ENCODE results near the gene SUDS3.

SUDS3 gene

GRCh38 chr12:118356809-118357256 is 19.5 kb upstream of the SUDS3 start:
- no peak for DNase-seq (ENCODE audit: low read depth)

GRCh38 chr12:118357257-118358007 is 18.9 kb upstream of the SUDS3 start:
- DNase-seq (ENCODE audit: low read depth) = no peak

- no peak for DNase-seq (ENCODE audit: low read depth)
Measured at GRCh38 chr12:118358008-118358359, 18.4 kb upstream of the SUDS3 start.

DNA sequence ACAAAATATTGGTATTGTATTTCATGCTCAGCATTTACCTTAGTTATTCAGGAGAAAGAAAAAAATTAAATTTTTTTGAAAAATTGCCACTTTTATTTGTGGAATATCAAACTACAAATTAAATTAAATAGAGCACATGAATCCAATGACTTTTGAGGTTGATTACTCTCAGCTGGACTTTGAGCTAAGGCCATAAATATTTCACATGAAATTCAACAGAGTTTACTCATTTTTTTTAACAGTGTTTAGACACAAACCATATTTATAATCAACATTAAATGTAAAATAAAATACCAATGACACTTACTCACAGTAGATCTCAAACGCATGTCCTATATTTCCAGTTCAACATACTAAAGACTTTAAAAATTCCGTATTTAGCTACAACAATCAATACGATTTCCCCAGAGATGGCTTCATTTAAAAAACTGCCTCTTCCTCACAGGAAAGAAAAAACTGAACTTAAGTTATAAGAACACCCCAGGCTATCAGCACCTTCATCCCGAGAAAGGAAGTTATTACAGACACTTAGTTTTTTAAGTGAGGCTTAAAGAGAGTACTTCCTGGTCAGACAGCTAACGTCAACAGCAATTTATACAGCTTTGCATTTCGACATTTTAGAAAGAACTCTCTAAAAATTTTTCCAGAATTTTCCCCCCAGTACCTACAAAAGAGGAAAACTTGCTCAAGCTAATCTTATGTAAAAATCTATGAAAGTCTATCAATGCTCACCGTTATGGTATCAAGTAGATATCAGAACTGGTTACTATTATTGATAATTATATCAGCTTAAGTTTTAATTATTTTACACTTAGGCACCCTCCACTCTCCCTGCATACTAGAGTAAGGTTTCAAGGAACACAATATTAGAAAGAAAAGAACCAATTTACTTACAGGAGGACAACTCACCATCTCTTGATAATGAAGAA is 17.5 kb upstream of the SUDS3 start:
- no peak for DNase-seq (ENCODE audit: low read depth)

DNA sequence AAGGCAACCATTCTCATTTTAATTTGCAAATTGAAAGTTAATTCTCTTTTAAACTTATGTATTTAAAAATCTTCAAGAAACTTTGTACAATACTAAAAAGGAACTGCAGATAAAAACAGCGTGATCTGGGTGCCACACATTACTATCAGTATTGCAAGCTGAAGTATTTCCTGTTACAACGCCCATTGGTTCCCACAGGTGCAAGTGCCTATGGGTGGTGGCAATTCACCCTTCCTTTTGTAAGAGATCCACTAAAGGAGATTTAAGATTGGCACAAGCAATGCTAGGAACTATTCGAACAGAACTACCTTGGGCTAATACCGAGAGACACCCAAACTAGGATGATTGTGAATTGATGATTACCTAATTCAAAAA is 16.8 kb upstream of the SUDS3 start:
- no peak for DNase-seq (ENCODE audit: low read depth)

DNA sequence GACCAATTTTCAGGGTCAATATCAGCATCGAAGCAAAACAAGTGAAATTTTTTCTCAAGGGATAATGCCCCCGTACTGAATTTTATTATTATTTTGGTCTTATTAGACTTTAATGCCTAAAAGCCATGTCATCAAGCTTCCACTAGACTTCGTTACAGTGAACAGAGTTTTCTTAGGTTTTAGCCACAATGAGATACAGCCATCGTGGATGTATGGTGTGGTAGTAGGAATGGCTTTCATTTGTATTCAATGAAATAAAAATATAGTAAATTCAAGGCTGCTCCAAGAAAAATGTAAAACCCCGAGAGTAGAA is 15.3 kb upstream of the SUDS3 start:
- no peak for DNase-seq (ENCODE audit: low read depth)

DNA sequence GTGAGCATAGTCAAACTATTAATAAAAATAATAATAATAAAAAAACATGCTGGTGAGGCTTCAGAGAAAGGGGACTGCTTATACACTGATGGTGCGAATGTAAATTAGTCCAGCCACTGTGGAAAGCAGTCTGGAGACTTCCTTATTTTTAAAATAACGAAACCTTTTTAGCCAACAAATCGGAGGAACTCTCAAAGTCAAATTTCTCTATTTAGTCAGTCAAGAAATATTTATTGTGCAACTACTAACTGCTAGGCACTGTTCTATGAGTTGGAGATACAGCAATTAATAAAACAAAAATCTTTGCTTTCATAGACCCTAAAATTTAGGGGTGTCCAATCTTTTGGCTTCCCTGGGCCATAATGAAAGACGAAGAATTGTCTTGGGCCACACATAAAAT is 14.5 kb upstream of the SUDS3 start:
- no peak for DNase-seq (ENCODE audit: low read depth)

- no peak for DNase-seq (ENCODE audit: low read depth)
Measured at GRCh38 chr12:118368821-118369220, 7.5 kb upstream of the SUDS3 start.

DNA sequence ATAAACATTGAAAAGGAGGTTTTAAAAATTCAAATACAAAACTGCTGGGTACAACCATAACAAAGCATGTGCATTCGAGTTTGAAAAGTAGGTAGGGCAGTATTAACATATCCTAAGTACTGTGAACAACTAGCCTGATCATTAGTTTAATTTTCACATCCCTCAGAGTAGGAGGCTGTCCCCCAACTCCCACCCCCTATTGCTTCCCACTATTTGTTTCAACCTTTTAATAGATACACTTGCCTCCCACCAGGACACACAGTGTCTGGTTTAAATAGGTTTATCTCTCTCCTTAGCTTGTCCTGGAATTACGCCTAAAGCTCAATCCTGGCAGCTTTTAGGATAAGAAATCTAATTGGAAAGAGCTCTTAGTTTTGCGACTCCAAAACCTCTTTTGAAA is 5.8 kb upstream of the SUDS3 start:
- DNase-seq (ENCODE audit: low read depth) = no peak

DNA sequence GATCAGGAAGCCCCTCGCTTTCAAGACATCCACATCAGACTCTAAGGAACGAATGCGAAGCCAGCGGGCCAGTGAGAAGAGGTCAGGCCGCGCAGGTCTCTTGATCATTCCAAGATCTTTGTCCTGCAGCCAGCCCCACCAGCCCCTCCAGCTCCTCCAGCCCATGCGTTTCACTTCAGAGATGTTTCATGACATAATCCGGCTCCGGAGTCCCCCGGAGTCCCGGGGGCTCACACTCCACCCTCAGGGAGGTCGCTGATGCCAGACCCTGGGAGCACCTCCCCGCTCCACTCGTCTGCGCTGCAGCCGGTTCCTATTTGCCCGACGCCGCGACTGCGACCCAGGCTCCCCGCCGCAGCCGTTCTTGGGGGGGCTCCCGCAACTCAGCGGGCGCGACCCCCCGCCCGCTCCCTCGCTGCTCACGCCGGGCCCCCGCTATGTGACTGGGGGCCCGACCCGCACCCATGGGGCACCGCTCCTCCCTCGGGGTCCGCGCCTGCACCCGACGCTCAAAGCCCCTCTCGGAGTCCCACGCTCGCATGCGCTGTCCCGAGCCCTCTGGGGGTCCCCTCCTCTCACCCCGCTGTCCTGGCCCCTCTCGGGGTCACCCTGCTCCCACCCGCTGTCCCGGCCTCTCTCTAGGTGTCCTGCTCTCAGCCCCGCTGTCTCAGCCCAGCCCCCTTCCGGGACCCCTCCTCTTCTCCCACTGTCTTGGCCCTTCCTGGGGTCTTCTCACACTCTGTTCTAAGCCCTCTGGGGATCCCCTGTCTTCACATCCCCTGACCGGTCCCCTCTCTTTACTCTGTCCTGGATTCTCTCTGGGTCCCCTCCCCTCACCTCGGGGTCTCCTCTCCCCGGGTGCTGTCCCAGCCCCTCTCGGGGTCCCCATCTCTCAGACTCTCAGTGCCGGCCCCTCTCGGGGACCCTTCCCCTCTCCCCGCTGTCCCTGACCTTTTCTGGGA is 4.8 kb upstream of the SUDS3 start:
- no peak for DNase-seq (ENCODE audit: low read depth)

- DNase-seq (ENCODE audit: low read depth) = peak; percentile 95
Measured at GRCh38 chr12:118372541-118373495, 3.5 kb upstream of the SUDS3 start, which contains the start of gene TAOK3. Gene TAOK3, minus strand, starts transcription at chr12:118372907. Its CDS starts 117,340 bp downstream, at chr12:118255567.

- no peak for DNase-seq (ENCODE audit: low read depth)
Measured at GRCh38 chr12:118373616-118374015, 2.7 kb upstream of the SUDS3 start.

DNA sequence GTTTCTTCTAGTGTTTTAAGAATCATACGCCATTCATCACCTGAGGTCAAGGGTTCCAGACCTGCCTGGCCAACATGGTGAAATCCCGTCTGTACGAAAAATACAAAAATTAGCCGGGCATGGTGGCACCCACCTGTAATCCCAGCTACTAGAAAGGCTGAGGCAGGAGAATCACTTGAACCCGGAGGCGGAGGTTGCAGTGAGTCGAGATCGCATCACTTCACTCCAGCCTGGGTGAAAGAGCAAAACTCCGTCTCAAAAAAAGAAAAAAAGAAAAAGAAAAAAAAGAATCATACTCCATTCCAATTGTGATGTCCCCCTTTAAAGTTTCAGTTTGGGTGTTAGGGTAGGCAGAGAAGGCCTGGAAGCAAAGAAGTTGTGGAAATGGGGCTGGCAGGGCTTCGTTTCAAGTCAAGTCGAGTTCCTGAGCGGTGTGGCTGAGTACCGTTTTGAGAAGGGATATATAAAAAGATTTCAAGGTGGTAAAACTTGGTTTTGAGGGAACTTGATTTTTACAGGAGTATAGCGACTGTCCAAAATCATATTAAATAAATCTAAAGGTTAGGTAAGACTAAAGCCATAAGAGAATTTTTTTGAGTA is 2.1 kb upstream of the SUDS3 start:
- no peak for DNase-seq (ENCODE audit: low read depth)

DNA sequence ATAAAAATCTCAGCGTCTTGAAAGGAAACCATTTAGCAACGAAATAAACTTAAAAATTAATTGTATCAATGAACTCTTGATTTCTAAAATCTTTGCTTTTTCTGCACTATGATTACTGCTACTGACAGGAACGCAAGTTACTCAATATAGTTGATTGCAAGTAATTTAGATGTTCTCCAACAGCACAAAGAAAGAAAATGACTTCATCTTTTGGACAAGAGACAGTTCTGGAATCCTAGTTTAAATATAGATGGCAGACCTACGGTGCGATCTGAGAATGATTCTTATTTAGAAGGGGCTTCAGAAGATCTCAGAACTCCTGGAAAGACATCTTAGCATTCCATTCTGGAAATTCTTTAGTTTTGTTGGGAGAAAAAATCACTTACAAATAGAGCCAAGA is 1.4 kb upstream of the SUDS3 start:
- no peak for DNase-seq (ENCODE audit: low read depth)

- DNase-seq (ENCODE audit: low read depth) = no peak
Measured at GRCh38 chr12:118375348-118375747, 1.0 kb upstream of the SUDS3 start.

DNA sequence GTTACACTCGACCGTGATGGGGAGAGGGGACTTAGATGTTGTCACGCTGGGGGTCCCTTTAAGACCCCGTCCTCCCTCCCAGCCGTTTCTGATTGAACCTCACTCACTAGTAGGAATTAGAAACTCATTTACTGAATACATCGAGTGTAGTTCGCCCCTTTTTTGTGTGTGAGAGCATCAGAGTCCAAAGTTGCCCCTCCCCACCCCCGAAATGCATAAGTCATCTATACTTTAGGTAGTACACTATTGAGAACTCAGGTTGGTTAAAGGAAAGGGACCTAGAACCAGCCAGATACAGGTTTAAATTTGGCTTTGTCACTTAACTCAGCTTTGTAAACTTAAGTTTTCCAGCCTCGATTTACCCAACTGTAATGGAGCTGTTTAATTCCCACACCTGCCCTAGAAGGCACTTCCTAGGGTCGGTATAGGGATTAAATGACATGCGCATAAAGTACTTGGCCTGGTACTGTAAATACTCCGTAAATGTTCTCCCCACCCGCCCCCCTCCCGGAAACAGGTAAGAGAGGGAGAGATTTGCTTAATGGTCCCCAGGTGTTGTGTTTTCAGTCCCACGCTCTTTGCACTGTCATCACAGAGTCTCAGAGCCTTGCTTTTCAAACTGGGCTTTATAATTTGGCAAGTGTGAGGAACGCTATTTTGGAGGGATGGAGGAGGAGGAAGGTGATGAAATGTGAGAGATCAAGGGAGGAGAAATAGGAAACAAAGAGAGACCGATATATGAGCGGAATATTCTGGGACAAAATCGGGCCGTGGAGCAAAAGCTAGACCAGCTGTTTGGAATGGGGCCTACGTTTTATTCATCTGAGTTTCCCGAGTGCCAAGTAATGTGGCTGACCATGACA is 897 bp downstream of the SUDS3 start:
- DNase-seq (ENCODE audit: low read depth) = no peak

- peak; percentile 73 for DNase-seq (ENCODE audit: low read depth)
Measured at GRCh38 chr12:118377884-118378470, 1.6 kb downstream of the SUDS3 start.

GRCh38 chr12:118391424-118391823 is 15.1 kb downstream of the SUDS3 start:
- DNase-seq (ENCODE audit: low read depth) = no peak

- no peak for DNase-seq (ENCODE audit: low read depth)
Measured at GRCh38 chr12:118391836-118392235, 15.5 kb downstream of the SUDS3 start.

Data from activated T-cell treated with anti-CD3 and anti-CD28 coated beads for 1 hour (primary cell).